ENCODE measurements around the gene GATAD2B.
A peak's percentile ranks its signal among the peaks of the same experiment; 100 is the strongest.

Gene GATAD2B

GRCh38 chr1:153968000-153968363 is 45.2 kb upstream of the GATAD2B start (continued):
- TF ChIP-seq ESRRG (CRISPR knock-in tag; IDR thresholded peaks at IDR 0.05): no peak
- TF ChIP-seq ZC3H10 (CRISPR knock-in tag; IDR thresholded peaks at IDR 0.05): no peak
- no peak for TF ChIP-seq BACH2 (CRISPR knock-in tag; IDR thresholded peaks at IDR 0.05; ENCODE audit: borderline replicate concordance)
- no peak for TF ChIP-seq ZFP3 (CRISPR knock-in tag; IDR thresholded peaks at IDR 0.05)
- no peak for TF ChIP-seq ZNF70 (CRISPR knock-in tag; IDR thresholded peaks at IDR 0.05)
- TF ChIP-seq CSDC2 (CRISPR knock-in tag; IDR thresholded peaks at IDR 0.05): no peak
- no peak for TF ChIP-seq ISL1 (CRISPR knock-in tag; IDR thresholded peaks at IDR 0.05)
- TF ChIP-seq ZFP30 (CRISPR knock-in tag; IDR thresholded peaks at IDR 0.05): no peak
- no peak for TF ChIP-seq TCF4 (CRISPR knock-in tag; IDR thresholded peaks at IDR 0.05; ENCODE audit: borderline replicate concordance)
- no peak for TF ChIP-seq GLIS3 (CRISPR knock-in tag; IDR thresholded peaks at IDR 0.05)

GRCh38 chr1:153967107-153967999 is 44.6 kb upstream of the GATAD2B start, which contains the start of gene CREB3L4:
TSS of gene CREB3L4 (plus strand) at chr1:153967902. CDS start at chr1:153968526, 624 bp downstream.
- TF ChIP-seq POU6F1 (CRISPR knock-in tag; IDR thresholded peaks at IDR 0.05; ENCODE audit: borderline replicate concordance, low read depth) (0 out of 2 replicates have a peak, but pooled peaks have one; percentile 7), ZFP3 (CRISPR knock-in tag; IDR thresholded peaks at IDR 0.05) (0 out of 2 replicates have a peak, but pooled peaks have one; percentile 14), OSR1 (CRISPR knock-in tag; IDR thresholded peaks at IDR 0.05) (no peak)
- ATAC-seq: peak; percentile 90

DNA sequence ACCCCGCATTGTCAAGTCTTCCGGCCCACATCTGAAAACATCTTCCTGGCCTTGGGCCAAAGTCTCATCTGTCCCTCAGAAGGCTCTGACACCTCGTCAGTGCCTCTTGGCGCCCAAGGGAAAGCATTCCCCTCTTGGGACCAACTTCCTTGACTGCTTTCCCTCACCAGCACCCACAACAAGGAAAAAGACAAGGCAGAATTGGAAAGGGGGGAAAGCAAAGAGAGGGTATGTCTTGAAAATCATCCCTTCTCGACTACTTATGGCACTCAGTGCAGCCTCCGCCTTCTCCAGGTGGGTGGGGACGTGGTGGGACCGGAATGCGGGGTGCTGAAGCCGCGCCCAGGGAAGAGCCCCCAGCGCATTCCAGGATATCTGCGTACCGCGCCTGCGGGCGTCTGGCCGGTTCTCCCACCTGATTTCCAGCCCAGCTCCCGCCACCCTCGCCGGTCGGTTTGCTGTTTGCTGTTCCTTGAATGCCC is 41.1 kb upstream of the GATAD2B start:
- ATAC-seq: peak; percentile 7
- TF ChIP-seq ESRRG (CRISPR knock-in tag; IDR thresholded peaks at IDR 0.05) (no peak), POU6F1 (CRISPR knock-in tag; IDR thresholded peaks at IDR 0.05; ENCODE audit: borderline replicate concordance, low read depth) (no peak), ZFP30 (CRISPR knock-in tag; IDR thresholded peaks at IDR 0.05) (no peak), ARNTL (CRISPR knock-in tag; IDR thresholded peaks at IDR 0.05; ENCODE audit: borderline replicate concordance, low read depth) (no peak), GLIS3 (CRISPR knock-in tag; IDR thresholded peaks at IDR 0.05) (no peak), RARB (CRISPR knock-in tag; IDR thresholded peaks at IDR 0.05) (no peak), PPARA (CRISPR knock-in tag; IDR thresholded peaks at IDR 0.05; ENCODE audit: borderline replicate concordance) (no peak), SNAI2 (CRISPR knock-in tag; IDR thresholded peaks at IDR 0.05) (no peak), ZNF8 (CRISPR knock-in tag; IDR thresholded peaks at IDR 0.05) (no peak), ZFP3 (CRISPR knock-in tag; IDR thresholded peaks at IDR 0.05) (no peak), ISL1 (CRISPR knock-in tag; IDR thresholded peaks at IDR 0.05) (no peak), ZNF70 (CRISPR knock-in tag; IDR thresholded peaks at IDR 0.05) (no peak), ZNF565 (CRISPR knock-in tag; conservative IDR thresholded peaks at IDR 0.05; ENCODE audit: low read depth) (no peak)
- TF ChIP-seq, protein P1, sequence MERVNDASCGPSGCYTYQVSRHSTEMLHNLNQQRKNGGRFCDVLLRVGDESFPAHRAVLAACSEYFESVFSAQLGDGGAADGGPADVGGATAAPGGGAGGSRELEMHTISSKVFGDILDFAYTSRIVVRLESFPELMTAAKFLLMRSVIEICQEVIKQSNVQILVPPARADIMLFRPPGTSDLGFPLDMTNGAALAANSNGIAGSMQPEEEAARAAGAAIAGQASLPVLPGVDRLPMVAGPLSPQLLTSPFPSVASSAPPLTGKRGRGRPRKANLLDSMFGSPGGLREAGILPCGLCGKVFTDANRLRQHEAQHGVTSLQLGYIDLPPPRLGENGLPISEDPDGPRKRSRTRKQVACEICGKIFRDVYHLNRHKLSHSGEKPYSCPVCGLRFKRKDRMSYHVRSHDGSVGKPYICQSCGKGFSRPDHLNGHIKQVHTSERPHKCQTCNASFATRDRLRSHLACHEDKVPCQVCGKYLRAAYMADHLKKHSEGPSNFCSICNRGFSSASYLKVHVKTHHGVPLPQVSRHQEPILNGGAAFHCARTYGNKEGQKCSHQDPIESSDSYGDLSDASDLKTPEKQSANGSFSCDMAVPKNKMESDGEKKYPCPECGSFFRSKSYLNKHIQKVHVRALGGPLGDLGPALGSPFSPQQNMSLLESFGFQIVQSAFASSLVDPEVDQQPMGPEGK (CRISPR knock-in tag; IDR thresholded peaks at IDR 0.05; ENCODE audit: borderline replicate concordance): no peak
- TF ChIP-seq, protein P2, sequence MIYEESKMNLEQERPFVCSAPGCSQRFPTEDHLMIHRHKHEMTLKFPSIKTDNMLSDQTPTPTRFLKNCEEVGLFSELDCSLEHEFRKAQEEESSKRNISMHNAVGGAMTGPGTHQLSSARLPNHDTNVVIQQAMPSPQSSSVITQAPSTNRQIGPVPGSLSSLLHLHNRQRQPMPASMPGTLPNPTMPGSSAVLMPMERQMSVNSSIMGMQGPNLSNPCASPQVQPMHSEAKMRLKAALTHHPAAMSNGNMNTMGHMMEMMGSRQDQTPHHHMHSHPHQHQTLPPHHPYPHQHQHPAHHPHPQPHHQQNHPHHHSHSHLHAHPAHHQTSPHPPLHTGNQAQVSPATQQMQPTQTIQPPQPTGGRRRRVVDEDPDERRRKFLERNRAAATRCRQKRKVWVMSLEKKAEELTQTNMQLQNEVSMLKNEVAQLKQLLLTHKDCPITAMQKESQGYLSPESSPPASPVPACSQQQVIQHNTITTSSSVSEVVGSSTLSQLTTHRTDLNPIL (CRISPR knock-in tag; IDR thresholded peaks at IDR 0.05; ENCODE audit: low read depth): no peak
- TF ChIP-seq, protein P3, sequence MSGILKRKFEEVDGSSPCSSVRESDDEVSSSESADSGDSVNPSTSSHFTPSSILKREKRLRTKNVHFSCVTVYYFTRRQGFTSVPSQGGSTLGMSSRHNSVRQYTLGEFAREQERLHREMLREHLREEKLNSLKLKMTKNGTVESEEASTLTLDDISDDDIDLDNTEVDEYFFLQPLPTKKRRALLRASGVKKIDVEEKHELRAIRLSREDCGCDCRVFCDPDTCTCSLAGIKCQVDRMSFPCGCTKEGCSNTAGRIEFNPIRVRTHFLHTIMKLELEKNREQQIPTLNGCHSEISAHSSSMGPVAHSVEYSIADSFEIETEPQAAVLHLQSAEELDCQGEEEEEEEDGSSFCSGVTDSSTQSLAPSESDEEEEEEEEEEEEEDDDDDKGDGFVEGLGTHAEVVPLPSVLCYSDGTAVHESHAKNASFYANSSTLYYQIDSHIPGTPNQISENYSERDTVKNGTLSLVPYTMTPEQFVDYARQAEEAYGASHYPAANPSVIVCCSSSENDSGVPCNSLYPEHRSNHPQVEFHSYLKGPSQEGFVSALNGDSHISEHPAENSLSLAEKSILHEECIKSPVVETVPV (CRISPR knock-in tag; IDR thresholded peaks at IDR 0.05): no peak
